GM21515 (cell line): ENCODE results near the gene FCN3.
"Not testable (repeated sequence)": the region's sequence is repeated elsewhere in the genome, so short reads cannot be mapped to it uniquely, and the experiment has no call there.

Experiments
- ATAC-seq: cut with Tn5 transposase; IDR thresholded peaks from one replicate; pipeline ENCODE4 v1.9.1; 2021; ENCODE audit not compliant: unreplicated experiment

FCN3 gene

DNA sequence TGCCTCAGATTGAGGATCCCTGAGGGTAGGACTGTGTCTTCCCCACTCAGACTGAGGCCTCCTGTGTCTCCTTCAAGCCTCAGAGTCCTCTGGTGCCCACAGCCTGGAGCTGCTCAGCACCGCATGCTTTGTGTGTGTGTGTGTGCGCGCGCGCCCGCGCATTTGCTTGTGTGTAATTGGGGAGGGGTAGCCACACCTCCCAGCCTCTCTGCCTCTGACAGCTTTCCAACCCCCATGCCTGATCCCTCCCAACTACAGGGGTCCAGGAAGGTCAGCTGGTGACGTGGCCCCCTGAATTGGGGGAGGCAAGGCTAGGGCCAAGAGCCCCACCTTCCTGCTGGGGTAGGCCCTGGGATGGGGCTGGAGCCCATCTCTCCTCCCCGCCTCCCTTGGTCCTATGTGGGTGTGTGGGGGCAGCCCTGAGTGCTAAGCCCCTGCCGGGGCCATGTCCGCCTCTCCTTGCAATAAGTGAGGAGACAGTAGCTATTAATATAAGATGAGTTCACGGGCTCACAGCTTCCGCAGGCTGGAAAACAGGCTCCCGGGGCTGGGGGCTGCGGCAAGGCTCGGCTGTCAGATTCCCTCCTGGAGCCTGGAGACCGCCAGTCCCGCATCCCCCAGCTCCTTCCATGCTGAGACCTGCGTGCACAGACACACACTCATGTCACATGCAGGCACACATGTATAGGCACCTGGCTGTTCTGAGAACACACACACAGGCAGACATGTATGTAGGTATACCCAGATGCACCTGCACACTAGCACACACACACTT is 24.8 kb upstream of the FCN3 start:
- ATAC-seq = no peak

DNA sequence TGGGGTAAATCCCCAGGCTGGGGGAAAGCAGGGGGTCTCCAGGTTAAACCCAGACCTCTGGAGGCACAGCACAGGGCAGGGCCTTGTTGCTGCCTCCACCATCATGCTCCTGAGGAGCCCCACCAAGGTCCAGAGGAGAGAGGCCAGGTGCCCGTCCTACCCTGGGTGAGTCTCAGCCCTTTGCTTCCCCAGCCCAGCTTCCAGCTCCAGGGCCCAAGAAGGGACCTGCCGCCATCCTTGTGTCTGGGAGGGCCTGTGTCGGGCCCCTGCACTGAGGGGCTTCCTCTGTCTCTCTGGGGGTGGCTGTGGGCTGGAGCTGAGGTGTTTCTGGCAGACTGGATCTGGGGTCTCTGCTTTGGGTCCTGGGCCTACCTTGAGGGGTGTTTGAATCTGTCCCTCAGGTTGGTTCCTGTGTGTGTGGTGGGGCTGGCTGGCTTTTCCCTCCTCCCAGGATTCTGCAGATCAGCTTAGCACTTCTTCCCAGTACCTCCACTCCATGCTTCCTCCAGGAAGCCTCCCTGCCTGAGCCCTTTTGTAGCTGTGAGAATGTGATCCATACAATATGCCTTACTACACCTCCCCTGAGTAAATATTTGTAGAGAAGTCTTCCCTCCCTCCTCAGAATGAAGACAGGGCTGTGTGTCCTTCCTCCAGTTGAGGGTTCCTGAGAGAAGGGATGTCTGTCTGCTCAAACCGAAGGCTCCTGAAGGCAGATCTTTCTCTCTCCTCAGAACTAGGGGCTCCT is 24.0 kb upstream of the FCN3 start:
- no peak for ATAC-seq

DNA sequence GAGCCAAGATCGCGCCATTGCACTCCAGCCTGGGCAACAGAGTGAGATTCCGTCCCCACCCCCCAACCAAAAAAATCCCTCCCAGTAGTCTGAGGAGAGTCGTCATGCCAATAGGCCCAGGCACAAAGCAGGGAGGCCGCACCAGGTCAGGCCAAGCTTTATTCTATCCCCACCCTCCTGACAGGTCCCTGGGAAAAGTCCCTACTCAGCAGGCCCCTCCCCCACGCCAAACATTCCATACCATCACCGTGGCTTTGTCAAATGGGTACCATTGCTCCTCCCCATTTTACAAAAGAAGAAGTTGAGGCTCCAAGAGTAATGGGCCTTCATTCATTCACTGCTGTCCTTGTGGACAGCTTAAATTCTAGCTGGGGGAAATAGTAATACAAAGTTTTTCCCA is 23.1 kb upstream of the FCN3 start:
- ATAC-seq = no peak

- ATAC-seq = no peak
Observed at GRCh38 chr1:27397110-27397509, 22.5 kb upstream of the FCN3 start.

DNA sequence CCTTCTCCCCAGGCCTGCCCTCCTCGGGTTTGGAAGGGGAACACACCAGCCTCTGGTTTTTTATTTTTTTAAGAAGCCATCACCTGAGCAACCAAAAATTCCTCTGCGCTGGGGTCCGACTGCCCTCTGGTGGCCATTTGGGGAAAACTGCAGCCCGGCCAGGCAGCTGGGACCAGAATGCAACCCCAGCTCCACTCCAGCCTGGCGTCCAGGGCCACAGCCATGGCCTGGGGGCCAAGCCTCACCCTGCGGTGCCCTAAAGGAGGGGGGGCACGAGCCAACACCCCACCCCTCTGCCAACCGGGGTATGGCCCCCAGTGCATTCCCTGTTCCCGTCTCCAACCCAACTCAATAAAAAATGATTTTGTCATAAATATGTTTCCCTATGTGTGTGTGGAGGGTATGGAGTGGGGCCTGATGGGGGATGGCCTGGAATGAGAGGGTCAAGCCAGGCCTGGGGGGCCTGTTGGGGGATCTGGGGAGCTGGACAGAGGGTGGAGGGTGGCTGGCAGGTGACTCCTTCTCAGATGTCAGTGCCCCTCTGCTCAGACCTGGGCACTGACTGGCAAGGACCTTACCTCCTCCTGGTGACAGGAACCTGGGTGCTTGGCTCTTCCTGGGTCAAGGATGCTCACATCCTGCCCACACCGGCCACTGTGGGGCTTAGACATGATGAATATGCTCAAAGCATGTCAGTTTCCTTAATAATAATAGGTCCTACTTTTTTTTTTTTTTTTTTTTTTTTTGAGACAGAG is 21.0 kb upstream of the FCN3 start:
- no peak for ATAC-seq

DNA sequence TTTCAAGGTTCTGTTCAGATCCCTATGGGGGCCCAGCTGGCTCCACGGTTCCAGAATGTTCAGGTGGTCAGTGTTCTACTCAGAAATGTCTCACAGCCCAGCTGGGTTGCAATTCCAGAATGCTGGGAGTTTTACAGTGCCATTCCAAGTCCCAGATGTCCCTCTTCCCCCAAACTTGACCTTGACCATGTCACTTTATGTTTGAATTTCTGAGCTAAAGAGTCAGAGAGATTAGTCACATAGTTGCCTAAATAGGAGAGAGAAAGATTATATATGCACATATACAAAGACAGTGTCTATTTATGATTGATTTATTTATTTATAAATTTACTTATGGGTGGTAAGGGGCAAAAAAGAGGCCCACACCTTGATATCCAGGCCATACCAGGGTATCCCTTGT is 20.3 kb upstream of the FCN3 start:
- no peak for ATAC-seq

GRCh38 chr1:27394282-27394658 is 19.6 kb upstream of the FCN3 start:
- no peak for ATAC-seq

DNA sequence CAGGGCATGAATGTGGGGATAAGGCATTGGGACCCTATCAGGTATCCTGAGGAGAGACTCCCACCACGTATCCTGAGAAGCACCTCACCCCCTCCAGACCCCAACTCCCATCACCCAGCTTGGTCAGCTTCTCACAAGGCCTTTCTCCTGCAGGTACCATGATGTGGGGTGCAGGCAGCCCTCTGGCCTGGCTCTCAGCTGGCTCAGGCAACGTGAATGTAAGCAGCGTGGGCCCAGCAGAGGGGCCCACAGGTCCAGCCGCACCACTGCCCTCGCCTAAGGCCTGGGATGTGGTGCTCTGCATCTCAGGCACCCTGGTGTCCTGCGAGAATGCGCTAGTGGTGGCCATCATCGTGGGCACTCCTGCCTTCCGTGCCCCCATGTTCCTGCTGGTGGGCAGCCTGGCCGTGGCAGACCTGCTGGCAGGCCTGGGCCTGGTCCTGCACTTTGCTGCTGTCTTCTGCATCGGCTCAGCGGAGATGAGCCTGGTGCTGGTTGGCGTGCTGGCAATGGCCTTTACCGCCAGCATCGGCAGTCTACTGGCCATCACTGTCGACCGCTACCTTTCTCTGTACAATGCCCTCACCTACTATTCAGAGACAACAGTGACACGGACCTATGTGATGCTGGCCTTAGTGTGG is 19.1 kb upstream of the FCN3 start:
- no peak for ATAC-seq

DNA sequence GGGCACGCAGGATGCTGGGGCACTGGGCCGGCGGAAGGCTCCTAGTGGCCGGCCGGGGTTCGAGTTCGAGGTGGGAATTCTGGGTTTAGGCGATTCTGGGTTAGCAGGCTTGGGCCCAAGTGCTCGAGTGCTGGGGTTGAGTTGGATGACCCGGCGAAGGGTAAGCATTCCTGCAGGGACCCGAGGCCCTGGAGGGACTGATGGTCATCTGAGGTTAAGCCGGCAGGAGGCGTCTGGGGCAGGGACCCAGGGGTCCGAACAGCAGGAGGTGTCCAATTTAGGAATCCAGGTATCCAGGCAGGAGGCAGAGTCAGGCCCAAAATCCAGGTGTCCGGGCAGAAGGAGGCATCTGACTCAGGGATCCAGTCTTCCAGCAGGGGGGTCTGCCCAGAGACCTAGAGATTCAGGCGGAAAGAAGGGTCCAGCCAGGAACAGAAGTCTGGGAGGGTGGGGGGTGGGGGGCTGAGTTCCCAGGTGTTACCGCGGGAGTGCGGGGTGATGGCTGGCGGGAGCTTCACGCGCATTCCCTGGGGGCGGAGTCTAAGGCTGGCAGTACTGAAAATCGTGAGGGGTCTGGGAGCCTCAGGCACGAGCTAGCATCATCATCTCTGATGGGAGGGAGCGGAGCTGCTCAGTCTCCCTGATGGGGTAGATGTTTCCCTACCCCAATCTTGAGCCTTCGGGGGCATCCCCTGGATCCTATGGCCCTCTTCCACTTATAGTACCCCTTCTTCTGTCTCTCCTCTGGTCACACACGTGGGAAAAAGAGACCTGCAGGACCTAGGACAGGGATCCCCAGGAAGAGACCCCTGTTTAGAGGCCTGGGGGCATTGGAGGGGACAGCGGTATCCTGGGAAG is 18.4 kb upstream of the FCN3 start:
- peak; percentile 19 for ATAC-seq

- peak; percentile 51 for ATAC-seq
Observed at GRCh38 chr1:27392096-27392777, 17.6 kb upstream of the FCN3 start, which contains the start of gene GPR3. GPR3 (plus strand) TSS chr1:27392622; CDS start chr1:27393799, 1,177 bp downstream.

GRCh38 chr1:27391511-27392095 is 17.0 kb upstream of the FCN3 start:
- no peak for ATAC-seq

DNA sequence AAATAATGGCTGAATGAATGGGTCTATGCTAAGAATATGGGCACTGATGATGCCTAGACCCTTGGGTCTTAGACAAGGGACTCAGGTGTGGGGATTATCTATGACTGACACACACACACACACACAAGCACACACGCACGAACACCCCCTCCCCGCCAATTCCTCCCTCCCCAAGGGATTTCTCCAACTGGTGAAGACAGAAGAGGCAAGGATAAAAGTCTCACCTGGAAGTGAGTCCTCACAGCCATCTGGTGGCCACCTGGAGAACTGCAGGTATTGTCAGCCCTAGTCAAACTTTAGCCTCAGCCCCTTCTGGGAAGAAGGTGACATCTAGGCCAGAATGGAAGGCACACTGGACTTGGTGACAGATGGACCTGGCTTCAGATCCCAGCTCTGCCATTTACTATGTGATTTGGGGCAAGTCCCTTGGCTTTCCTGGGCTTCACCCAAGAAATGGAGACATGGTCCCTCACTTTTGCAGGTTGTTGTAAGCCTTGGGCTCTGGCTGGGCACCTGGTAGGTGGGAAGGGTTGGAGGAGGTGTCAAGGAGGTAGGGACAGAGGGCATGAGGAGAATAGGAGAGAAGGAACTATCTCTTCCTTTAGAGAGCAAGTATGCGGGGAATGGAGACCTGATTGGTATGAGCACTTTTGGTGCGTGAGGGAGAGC is 13.8 kb upstream of the FCN3 start:
- no peak for ATAC-seq

GRCh38 chr1:27384797-27385196 is 10.2 kb upstream of the FCN3 start:
- ATAC-seq = not testable (repeated sequence)

DNA sequence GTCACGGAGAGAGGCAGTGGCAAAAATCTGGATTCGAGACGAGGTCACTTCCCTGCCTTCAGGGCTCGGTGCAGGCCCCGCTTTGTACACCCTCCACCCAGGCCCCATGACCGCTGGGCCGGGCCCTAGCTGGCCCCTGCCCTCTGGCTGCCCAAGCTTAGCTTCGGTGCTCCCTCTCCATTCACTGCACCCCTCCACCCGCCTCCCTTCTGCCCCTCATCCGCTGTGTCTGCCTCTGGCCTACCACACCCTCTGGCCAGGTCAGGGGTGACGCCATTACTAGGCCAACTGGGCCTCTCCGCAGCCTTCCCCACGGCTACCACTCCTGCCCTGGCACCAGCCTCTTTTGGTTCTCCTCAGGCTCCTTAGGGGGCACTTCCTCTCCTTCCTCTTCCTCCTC is 9.0 kb upstream of the FCN3 start:
- ATAC-seq = no peak

DNA sequence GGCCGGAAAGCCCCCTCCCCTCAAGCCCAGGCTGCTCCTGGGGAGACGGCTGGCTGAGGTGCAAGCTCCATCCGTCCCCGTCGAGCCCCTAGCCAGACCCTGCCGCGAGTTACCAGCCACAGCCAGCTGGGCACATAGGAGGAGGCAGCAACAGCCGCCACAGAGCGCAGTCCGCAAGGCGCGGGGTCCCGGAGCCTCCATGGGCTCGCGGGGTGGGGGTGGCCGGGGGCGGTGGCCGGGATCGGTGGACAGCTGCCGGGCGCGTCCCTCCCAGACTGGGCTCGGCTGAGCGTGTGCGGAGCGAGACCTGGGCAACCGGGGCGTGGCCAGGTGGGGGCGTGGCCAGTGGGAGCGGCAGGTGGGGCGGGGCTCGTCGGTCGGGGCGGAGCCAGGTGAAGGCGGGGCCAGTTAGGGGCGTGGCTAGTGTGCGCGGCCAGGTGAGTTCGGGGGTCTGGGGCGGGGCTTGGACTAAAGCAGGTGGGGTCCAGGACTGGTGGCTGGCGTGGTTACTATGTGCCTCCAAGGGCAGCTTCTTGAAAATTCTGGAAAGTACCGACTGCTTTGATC is 8.5 kb upstream of the FCN3 start, which contains the start of gene CD164L2:
Gene CD164L2, minus strand, starts transcription at position 295 of the 567 bp plus-strand sequence. Its CDS starts 94 bp downstream, at position 201.
- no peak for ATAC-seq

GRCh38 chr1:27381969-27382762 is 7.5 kb upstream of the FCN3 start:
- ATAC-seq = no peak
